Neural progenitor cell (in vitro differentiated cells): Measurements from ENCODE around the gene YWHAH.

Experiments used
- EZH2 ChIP-seq: fragments of 200-600 bp; sonication (generic); IDR thresholded peaks from 2 replicates; pipeline ENCODE4 v1.6.1; 2017; ENCODE audit warnings: antibody characterized with exemption, mild to moderate bottlenecking, moderate library complexity
- EZH2phosphoT487 ChIP-seq: fragments of 200-600 bp; sonication (generic); IDR thresholded peaks from 2 replicates; pipeline ENCODE4 v1.6.1; 2017; ENCODE audit warnings: antibody characterized with exemption

GRCh38 chr22:31972180-31972579 lies 27.8 kb downstream of the YWHAH start:
- TF ChIP-seq EZH2 (no peak), EZH2phosphoT487 (no peak)
